Neural cell (in vitro differentiated cells): ENCODE results near the gene PHTF2. TPM values are rescaled to one million over a fixed set of nuclear protein-coding genes. Genes with fewer than 3 reads are reported as not detected.

ENCODE experiments used
- H2AFZ ChIP-seq: fragments of 200-600, 300-800 bp; sonication (generic), shearing (Covaris generic); 2 replicates; pipeline ENCODE4 v1.6.0; 2014; ENCODE audit warnings: low read depth, mild to moderate bottlenecking, antibody characterized with exemption, low read length, moderate library complexity
- H3F3A ChIP-seq: fragments of 200-600 bp; shearing (Covaris generic); 2 replicates; pipeline ENCODE4 v1.6.1; 2016; ENCODE audit warnings: mild to moderate bottlenecking, moderate library complexity, mixed read lengths, antibody characterized with exemption, low read length; ENCODE audit not compliant: insufficient read depth, poor library complexity, severe bottlenecking
- H3K27ac ChIP-seq: fragments of 200-600, 300-800 bp; sonication (generic), shearing (Covaris generic); 2 replicates; pipeline ENCODE4 v1.5.1; 2014; ENCODE audit warnings: mild to moderate bottlenecking, low read length, moderate library complexity
- H3K27me3 ChIP-seq: fragments of 300-800, 200-600 bp; sonication (generic), shearing (Covaris generic); 2 replicates; pipeline ENCODE4 v1.6.0; 2014; ENCODE audit warnings: mild to moderate bottlenecking, low read depth, low read length, moderate library complexity; ENCODE audit not compliant: insufficient read depth
- H3K36me3 ChIP-seq: fragments of 300-800, 200-600 bp; sonication (generic), shearing (Covaris generic); 2 replicates; pipeline ENCODE4 v1.5.1; 2014; ENCODE audit warnings: mild to moderate bottlenecking, antibody characterized with exemption, low read length, moderate library complexity; ENCODE audit not compliant: insufficient read depth
- H3K4me2 ChIP-seq: fragments of 300-800, 200-600 bp; sonication (generic), shearing (Covaris generic); 2 replicates; pipeline ENCODE4 v1.6.0; 2014; ENCODE audit warnings: mild to moderate bottlenecking, low read length
- H3K4me3 ChIP-seq: fragments of 300-800, 200-600 bp; sonication (generic), shearing (Covaris generic); 2 replicates; pipeline ENCODE4 v1.5.1; 2014; ENCODE audit warnings: mild to moderate bottlenecking, low read length, moderate library complexity
- H3K79me2 ChIP-seq: fragments of 200-600 bp; shearing (Covaris generic); replicated peaks from 2 replicates; pipeline ENCODE4 v1.6.0; 2014; ENCODE audit warnings: mild to moderate bottlenecking, low read length, moderate library complexity; ENCODE audit not compliant: insufficient read depth
- H3K9ac ChIP-seq: fragments of 300-800, 200-600 bp; sonication (generic), shearing (Covaris generic); 2 replicates; pipeline ENCODE4 v1.6.1; 2016; ENCODE audit warnings: mild to moderate bottlenecking, low read length, mixed read lengths
- H3K9me2 ChIP-seq: fragments of 200-600 bp; shearing (Covaris generic); 2 replicates; pipeline ENCODE4 v1.6.1; 2016; ENCODE audit warnings: mild to moderate bottlenecking, low read length, mixed read lengths; ENCODE audit not compliant: insufficient read depth
- H3K9me3 ChIP-seq: fragments of 200-600, 300-800 bp; sonication (generic), shearing (Covaris generic); 2 replicates; pipeline ENCODE4 v1.6.1; 2016; ENCODE audit warnings: mild to moderate bottlenecking, mixed run types, low read length, moderate library complexity, mixed read lengths
- H4K20me1 ChIP-seq: fragments of 200-600 bp; shearing (Covaris generic); 2 replicates; pipeline ENCODE4 v1.6.1; 2016; ENCODE audit warnings: mild to moderate bottlenecking, mixed run types; ENCODE audit not compliant: insufficient read depth
- EP300 ChIP-seq: fragments of 450-650 bp; conservative IDR thresholded peaks from 2 replicates; pipeline ENCODE4 v1.6.1; 2014; ENCODE audit warnings: antibody characterized with exemption, mild to moderate bottlenecking, moderate library complexity; ENCODE audit not compliant: poor library complexity, severe bottlenecking
- EZH2 ChIP-seq: fragments of 200-600, 300-800 bp; shearing (Covaris generic), sonication (generic); IDR thresholded peaks from 2 replicates; pipeline ENCODE4 v1.6.1; 2014; ENCODE audit warnings: antibody characterized with exemption, low read length, borderline replicate concordance, mild to moderate bottlenecking; ENCODE audit not compliant: insufficient read depth, poor library complexity, severe bottlenecking
- MXI1 ChIP-seq: fragments of 450-650 bp; conservative IDR thresholded peaks from 2 replicates; pipeline ENCODE4 v1.6.1; 2014; ENCODE audit warnings: antibody characterized with exemption, mild to moderate bottlenecking; ENCODE audit not compliant: poor library complexity, severe bottlenecking
- POLR2AphosphoS5 ChIP-seq: IDR thresholded peaks from 2 replicates; pipeline ENCODE4 v1.6.1; 2012
- RAD21 ChIP-seq: fragments of 450-650 bp; conservative IDR thresholded peaks from 2 replicates; pipeline ENCODE4 v1.6.1; 2014; ENCODE audit warnings: antibody characterized with exemption, mild to moderate bottlenecking, moderate library complexity
- REST ChIP-seq: IDR thresholded peaks from 2 replicates; pipeline ENCODE4 v1.6.1; 2012; ENCODE audit warnings: borderline replicate concordance
- SMC3 ChIP-seq: fragments of 450-650 bp; conservative IDR thresholded peaks from 2 replicates; pipeline ENCODE4 v1.6.1; 2014; ENCODE audit warnings: antibody characterized with exemption, mild to moderate bottlenecking, moderate library complexity; ENCODE audit not compliant: poor library complexity
- TAF1 ChIP-seq: IDR thresholded peaks from 2 replicates; pipeline ENCODE4 v1.6.1; 2012; ENCODE audit warnings: low read depth
- polyA plus RNA-seq: library from polyadenylated mRNA; depleted of rRNA; stranded (reverse); fragments of >200 nt; gene quantifications from 2 replicates; pipeline ENCODE4 v1.2.3, GENCODE V29; 2014

Gene PHTF2
- polyA plus RNA-seq, 1 donor from 2014 or later = 34.4 TPM

GRCh38 chr7:77802557-77803405 lies 4.2 kb downstream of the PHTF2 start:
- H3K79me2 ChIP-seq = peaks cover 56% of the 10 kb centered on the region
- no peak overlapping the region for H3K4me3 ChIP-seq
- H3K36me3 ChIP-seq = no peaks in the 10 kb centered on the region
- no peak for TF ChIP-seq EP300
- no peak for TF ChIP-seq EZH2
- TF ChIP-seq REST = no peak
- TF ChIP-seq RAD21 = no peak
- H3K9me2 ChIP-seq = no peaks in the 10 kb centered on the region
- no peak overlapping the region for H3K9ac ChIP-seq
- H3K27ac ChIP-seq = no peak overlapping the region
- no peaks in the 10 kb centered on the region for H4K20me1 ChIP-seq
- no peak overlapping the region for H2AFZ ChIP-seq
- no peaks in the 10 kb centered on the region for H3K9me3 ChIP-seq
- H3K27me3 ChIP-seq = no peaks in the 10 kb centered on the region
- H3F3A ChIP-seq = peaks cover 7% of the 10 kb centered on the region
- no peak overlapping the region for H3K4me2 ChIP-seq

- Histone ChIP-seq H3K4me2 (no peak overlapping the region), H3K9me2 (no peaks in the 10 kb centered on the region), H3K36me3 (no peaks in the 10 kb centered on the region), H3K9me3 (no peaks in the 10 kb centered on the region), H3F3A (no peaks in the 10 kb centered on the region), H3K9ac (no peak overlapping the region), H4K20me1 (no peaks in the 10 kb centered on the region), H3K27ac (no peak overlapping the region), H3K79me2 (peaks cover 50% of the 10 kb centered on the region), H2AFZ (no peak overlapping the region), H3K27me3 (no peaks in the 10 kb centered on the region), H3K4me3 (no peak overlapping the region)
- no peak for TF ChIP-seq REST
- no peak for TF ChIP-seq EP300
- no peak for TF ChIP-seq EZH2
- no peak for TF ChIP-seq SMC3
- TF ChIP-seq RAD21 = no peak
- no peak for TF ChIP-seq TAF1
- TF ChIP-seq MXI1 = no peak
- no peak for TF ChIP-seq POLR2AphosphoS5
Observed at GRCh38 chr7:77806425-77806824, 7.9 kb downstream of the PHTF2 start.
